ENCODE measurements around the gene PEMT. TPM values are rescaled to one million over a fixed set of nuclear protein-coding genes. Genes with fewer than 3 reads are reported as not detected.

PEMT gene
- total RNA-seq, 1 donor from 2014 or later: 12.2 TPM

- intact Hi-C loops (cut with micrococcal nuclease): no loop called here
- no peaks in the 10 kb centered on the region for H3K4me1 Mint-ChIP-seq
- ChIA-PET CTCF (no interaction called here), POLR2A (no interaction called here)
- DNase-seq: no peak
- H3K27ac Mint-ChIP-seq: no peak overlapping the region
- H3K9me3 Mint-ChIP-seq: peaks cover 4% of the 10 kb centered on the region
- no peak overlapping the region for H3K4me3 Mint-ChIP-seq
- H3K27me3 Mint-ChIP-seq: peaks cover 8% of the 10 kb centered on the region
- H3K36me3 Mint-ChIP-seq (ENCODE audit: low read depth): no peaks in the 10 kb centered on the region
- no peak for ATAC-seq (ENCODE audit: low read depth)
- TF ChIP-seq CTCF (IDR thresholded peaks at IDR 0.05): no peak
These were observed 131.5 kb downstream of the PEMT start for GRCh38 chr17:17460038-17460437.

- TF ChIP-seq CTCF (IDR thresholded peaks at IDR 0.05): no peak
- intact Hi-C loops (cut with micrococcal nuclease): no loop called here
- DNase-seq (no peak), ATAC-seq (ENCODE audit: low read depth) (no peak)
- Mint-ChIP-seq H3K27me3 (no peaks in the 10 kb centered on the region), H3K4me1 (no peaks in the 10 kb centered on the region), H3K9me3 (peaks cover 4% of the 10 kb centered on the region), H3K27ac (no peak overlapping the region), H3K4me3 (no peak overlapping the region), H3K36me3 (ENCODE audit: low read depth) (no peaks in the 10 kb centered on the region)
- ChIA-PET POLR2A (no interaction called here), CTCF (no interaction called here)
These were observed 133.8 kb downstream of the PEMT start for GRCh38 chr17:17457680-17458079.

- Mint-ChIP-seq H3K4me3 (no peak overlapping the region), H3K4me1 (no peaks in the 10 kb centered on the region), H3K27ac (no peak overlapping the region), H3K9me3 (peaks cover 4% of the 10 kb centered on the region), H3K36me3 (ENCODE audit: low read depth) (no peaks in the 10 kb centered on the region), H3K27me3 (no peaks in the 10 kb centered on the region)
- POLR2A ChIA-PET: no interaction called here
- no peak for TF ChIP-seq CTCF (IDR thresholded peaks at IDR 0.05)
- DNase-seq: no peak
- ATAC-seq (ENCODE audit: low read depth): no peak
- CTCF ChIA-PET: interaction anchor here (0.7 kb wide), 1 partner anchor 16 kb away, joined by 3 read pairs; no protein-coding TSS in a partner anchor
- intact Hi-C loops (cut with micrococcal nuclease): no loop called here
These were observed 135.3 kb downstream of the PEMT start for GRCh38 chr17:17456251-17456650.

Other genes starting within 250 kb of the PEMT start
- 16.2 and 20.1 TPM in 2 replicates for gene MED9, start 114.7 kb downstream of the PEMT start, total RNA-seq
- gene RASD1, start 95.3 kb downstream of the PEMT start, total RNA-seq: 0.86 and 1.0 TPM in 2 replicates
- 26.7 and 31.2 TPM in 2 replicates for gene RAI1, start 89.8 kb upstream of the PEMT start, total RNA-seq
- gene SREBF1, start 245.3 kb upstream of the PEMT start, total RNA-seq: 16.7 and 19.7 TPM in 2 replicates

All from activated B cell treated with CpG ODN at 0.5 μM for 24 hours (primary cell).